Fibroblast of lung (primary cell): ENCODE measurements around the gene C19orf44. TPM values are rescaled to one million over a fixed set of nuclear protein-coding genes. Genes with fewer than 3 reads are reported as not detected.
"Not testable (repeated sequence)": the region's sequence is repeated elsewhere in the genome, so short reads cannot be mapped to it uniquely, and the experiment has no call there.

Experiments used
- DNase-seq, 2 donors: peaks; one replicate each; pipeline versions ENCODE4 v3.0.0 to v3.0.0-alpha.2; 2010; ENCODE audit warnings: low read depth in 2 of 2
- H2AFZ ChIP-seq: 2 replicates; pipeline ENCODE4 v1.5.1; 2012; ENCODE audit warnings: low read length, control low read depth, inconsistent platforms
- H3K27ac ChIP-seq: 2 replicates; pipeline ENCODE4 v1.5.1; 2011; ENCODE audit warnings: low read length, control low read depth; ENCODE audit not compliant: insufficient read depth
- H3K27me3 ChIP-seq: 2 replicates; pipeline ENCODE4 v1.5.1; 2011; ENCODE audit warnings: mild to moderate bottlenecking, low read length; ENCODE audit not compliant: control insufficient read depth, insufficient read depth
- H3K36me3 ChIP-seq: 2 replicates; pipeline ENCODE4 v1.5.1; 2011; ENCODE audit warnings: low read length; ENCODE audit not compliant: control insufficient read depth, insufficient read depth
- H3K4me1 ChIP-seq: 2 replicates; pipeline ENCODE4 v1.5.1; 2011; ENCODE audit warnings: low read length; ENCODE audit not compliant: control insufficient read depth, insufficient read depth; ENCODE audit errors: extremely low read depth
- H3K4me2 ChIP-seq: 2 replicates; pipeline ENCODE4 v1.5.1; 2011; ENCODE audit warnings: low read length, control low read depth; ENCODE audit not compliant: insufficient read depth; ENCODE audit errors: extremely low read depth
- H3K4me3 ChIP-seq, 4 experiments: fragments of 200-600 bp in 1 of 4; sonication (generic) in 1 of 4; replicated peaks in 1 of 4; 2 replicates each; pipeline ENCODE4 v1.5.1; 2011 to 2016; ENCODE audit warnings: low read length in 4 of 4, low read depth in 3 of 4, mild to moderate bottlenecking in 3 of 4, control low read depth in 2 of 4, inconsistent platforms in 1 of 4, mixed read lengths in 1 of 4; ENCODE audit not compliant: insufficient read depth in 1 of 4; ENCODE audit errors: control extremely low read depth in 1 of 4
- H3K79me2 ChIP-seq: 2 replicates; pipeline ENCODE4 v1.5.1; 2012; ENCODE audit warnings: mild to moderate bottlenecking, low read length, inconsistent platforms; ENCODE audit not compliant: control insufficient read depth, insufficient read depth
- H3K9ac ChIP-seq: 2 replicates; pipeline ENCODE4 v1.5.1; 2011; ENCODE audit warnings: mild to moderate bottlenecking, low read length, control low read depth; ENCODE audit not compliant: insufficient read depth
- H3K9me3 ChIP-seq: 2 replicates; pipeline ENCODE4 v1.5.1; 2012; ENCODE audit warnings: low read depth, low read length; ENCODE audit not compliant: control insufficient read depth, insufficient read depth
- H4K20me1 ChIP-seq: 2 replicates; pipeline ENCODE4 v1.5.1; 2011; ENCODE audit warnings: low read length; ENCODE audit not compliant: control insufficient read depth, insufficient read depth; ENCODE audit errors: extremely low read depth
- CTCF ChIP-seq, 2 donors: IDR thresholded peaks in 1 of 2; conservative IDR thresholded peaks in 1 of 2; 1 replicate in 1 of 2; 2 replicates in 1 of 2; pipeline ENCODE4 v1.5.1; 2011 to 2012; ENCODE audit warnings: low read length in 2 of 2, control low read depth in 1 of 2, inconsistent platforms in 1 of 2, low read depth in 1 of 2, mild to moderate bottlenecking in 1 of 2
- EZH2 ChIP-seq: IDR thresholded peaks from 2 replicates; pipeline ENCODE4 v1.5.1; 2012; ENCODE audit warnings: low read length, control low read depth, mild to moderate bottlenecking; ENCODE audit errors: missing control alignments
- polyA plus RNA-seq, 2 donors: library from polyadenylated mRNA; depleted of rRNA in 1 of 2; stranded (reverse) in 1 of 2; unstranded in 1 of 2; fragments of >200 nt; gene quantifications; 2 replicates each; pipeline ENCODE4 v1.2.1, GENCODE V29; 2011 to 2012; ENCODE audit warnings: missing spikeins in 1 of 2
- total RNA-seq: library from RNA; depleted of rRNA; stranded (reverse); fragments of >200 nt; gene quantifications from 2 replicates; pipeline ENCODE4 v1.2.1, GENCODE V29; 2014

C19orf44 gene
- total and polyA plus RNA-seq, 2 donors (not counting 1 experiment from before 2014, with no cell fraction given), result 2.9 to 3.6 TPM

GRCh38 chr19:16463341-16463990 is 32.7 kb upstream of the C19orf44 start:
- DNase-seq, result no peak
- no peaks in the 10 kb centered on the region for H3K27me3 ChIP-seq
- no peak overlapping the region for H2AFZ ChIP-seq
- peaks cover 11% of the 10 kb centered on the region for H3K4me1 ChIP-seq
- H3K79me2 ChIP-seq, result peaks cover 82% of the 10 kb centered on the region
- no peaks in the 10 kb centered on the region for H3K9me3 ChIP-seq
- no peak overlapping the region for H3K9ac ChIP-seq
- H3K4me2 ChIP-seq, result no peak overlapping the region
- TF ChIP-seq CTCF (conservative IDR thresholded peaks at IDR 0.05 in 1 of 2, IDR thresholded peaks at IDR 0.05 in 1 of 2; ENCODE audit: low read depth in 1 of 2, low read length in 2 of 2) (no peak), EZH2 (no peak)
- H3K27ac ChIP-seq, result no peak overlapping the region
- H4K20me1 ChIP-seq, result no peaks in the 10 kb centered on the region
- H3K36me3 ChIP-seq, result no peaks in the 10 kb centered on the region
- H3K4me3 ChIP-seq, result no peak overlapping the region

- no peaks in the 10 kb centered on the region for H3K27me3 ChIP-seq
- H3K4me2 ChIP-seq, result no peak overlapping the region
- no peaks in the 10 kb centered on the region for H3K9me3 ChIP-seq
- H3K4me1 ChIP-seq, result peaks cover 11% of the 10 kb centered on the region
- H2AFZ ChIP-seq, result no peak overlapping the region
- no peaks in the 10 kb centered on the region for H3K36me3 ChIP-seq
- peaks cover 81% of the 10 kb centered on the region for H3K79me2 ChIP-seq
- no peaks in the 10 kb centered on the region for H4K20me1 ChIP-seq
- H3K27ac ChIP-seq, result no peak overlapping the region
- H3K4me3 ChIP-seq, result no peak overlapping the region
- TF ChIP-seq CTCF (conservative IDR thresholded peaks at IDR 0.05 in 1 of 2, IDR thresholded peaks at IDR 0.05 in 1 of 2; ENCODE audit: low read depth in 1 of 2, low read length in 2 of 2), result no peak
- no peak for TF ChIP-seq EZH2
- DNase-seq, result peak in 1 of 2 donors; percentile 62
- no peak overlapping the region for H3K9ac ChIP-seq
Measured at GRCh38 chr19:16463991-16464575, 32.1 kb upstream of the C19orf44 start.

- Histone ChIP-seq H3K9ac (no peak overlapping the region), H3K36me3 (no peaks in the 10 kb centered on the region), H3K4me3 (no peak overlapping the region), H4K20me1 (no peaks in the 10 kb centered on the region), H3K27ac (no peak overlapping the region), H3K27me3 (no peaks in the 10 kb centered on the region), H3K79me2 (peaks cover 80% of the 10 kb centered on the region), H3K9me3 (no peaks in the 10 kb centered on the region), H2AFZ (no peak overlapping the region), H3K4me1 (peaks cover 15% of the 10 kb centered on the region), H3K4me2 (no peak overlapping the region)
- TF ChIP-seq EZH2 (no peak), CTCF (conservative IDR thresholded peaks at IDR 0.05 in 1 of 2, IDR thresholded peaks at IDR 0.05 in 1 of 2; ENCODE audit: low read depth in 1 of 2, low read length in 2 of 2) (no peak)
- no peak for DNase-seq
Measured at GRCh38 chr19:16465239-16465638, 31.0 kb upstream of the C19orf44 start.

GRCh38 chr19:16466802-16467427 is 29.3 kb upstream of the C19orf44 start:
- H3K27ac ChIP-seq, DNase-seq, H3K9ac ChIP-seq, H3K9me3 ChIP-seq, H3K36me3 ChIP-seq, H3K27me3 ChIP-seq, H4K20me1 ChIP-seq, H3K4me2 ChIP-seq, H2AFZ ChIP-seq, H3K4me3 ChIP-seq: not testable (repeated sequence)
- peaks cover 19% of the 10 kb centered on the region for H3K4me1 ChIP-seq
- H3K79me2 ChIP-seq, result peaks cover 82% of the 10 kb centered on the region
